K562 (cell line): ENCODE data around the gene ABCC6. TPM values are rescaled to one million over a fixed set of nuclear protein-coding genes. Genes with fewer than 3 reads are reported as not detected.

Experiments used
- ATAC-seq: fragments of 200-7000 bp; cut with Tn5 transposase; 3 replicates; pipeline ENCODE4 v1.9.1; 2020; ENCODE audit warnings: moderate library complexity
- BruUV-seq: library from RNA; stranded (reverse); fragments of 400-500 nt; replicated peaks from 2 replicates; lab custom pipeline; 2021; lab: Mats Ljungman, UMichigan
- CTCF ChIA-PET: fragments of 300-600 bp; formaldehyde crosslinking; extraction: SDS; loops from one replicate; lab custom pipeline; 2021; ENCODE audit warnings: low intra/inter-chr PET ratio; lab: Yijun Ruan, JAX
- POLR2A ChIA-PET: fragments of 300-600, 350-650 bp; sonication (Branson Sonifier 250); formaldehyde crosslinking; extraction: SDS; loops from one replicate; lab custom pipeline; 2021; ENCODE audit warnings: antibody characterized with exemption, inconsistent platforms; lab: Yijun Ruan, JAX
- DNase-seq, 4 experiments: peaks; one replicate each; pipeline versions ENCODE4 v3.0.0 to v3.0.0-alpha.2; 2011 to 2018; ENCODE audit warnings: low spot score in 3 of 4, mixed read lengths in 3 of 4; ENCODE audit errors: extremely low read depth in 1 of 4
- FAIRE-seq: peaks from 2 replicates; lab custom pipeline; 2011; peaks lifted over from hg19 to GRCh38; lab: Jason Lieb, UNC
- H2AFZ ChIP-seq: 2 replicates; pipeline ENCODE4 v1.6.0; 2011; ENCODE audit warnings: low read depth, low read length, control low read depth, inconsistent platforms
- H3K27ac ChIP-seq: fragments of 200-600 bp; 3 replicates; pipeline ENCODE4 v1.8.0; 2011; ENCODE audit warnings: low read depth, mild to moderate bottlenecking, control low read depth, inconsistent platforms, low read length, moderate library complexity, mixed read lengths; ENCODE audit errors: extremely low read depth
- H3K27me3 ChIP-seq, 2 experiments: fragments of 300-600 bp in 1 of 2; 2 replicates in 1 of 2; 3 replicates in 1 of 2; pipeline versions ENCODE4 v1.6.0 to v1.8.0; 2011; ENCODE audit warnings: inconsistent platforms in 2 of 2, low read length in 2 of 2, mild to moderate bottlenecking in 1 of 2, mixed read lengths in 1 of 2, moderate library complexity in 1 of 2; ENCODE audit not compliant: control insufficient read depth in 2 of 2, insufficient read depth in 2 of 2
- H3K36me3 ChIP-seq: fragments of 300-600 bp; 3 replicates; pipeline ENCODE4 v1.8.0; 2011; ENCODE audit warnings: mild to moderate bottlenecking, low read length, inconsistent platforms; ENCODE audit not compliant: control insufficient read depth, insufficient read depth
- H3K4me1 ChIP-seq, 2 experiments: fragments of 200-600 bp in 1 of 2; replicated peaks in 1 of 2; 2 replicates in 1 of 2; 3 replicates in 1 of 2; pipeline versions ENCODE4 v1.5.1 to v1.8.0; 2011; ENCODE audit warnings: inconsistent platforms in 2 of 2, low read length in 2 of 2, mild to moderate bottlenecking in 1 of 2, mixed read lengths in 1 of 2, moderate library complexity in 1 of 2; ENCODE audit not compliant: control insufficient read depth in 2 of 2, insufficient read depth in 2 of 2
- H3K4me2 ChIP-seq: 2 replicates; pipeline ENCODE4 v1.6.1; 2011; ENCODE audit warnings: low read length, control low read depth, inconsistent platforms, mixed read lengths; ENCODE audit not compliant: insufficient read depth
- H3K4me3 ChIP-seq: fragments of 200-600 bp; sonication (generic), shearing (Covaris generic); 2 replicates; pipeline ENCODE4 v1.5.1; 2016; ENCODE audit warnings: control low read depth, inconsistent platforms
- H3K79me2 ChIP-seq: fragments of 200-600 bp; 3 replicates; pipeline ENCODE4 v1.8.0; 2011; ENCODE audit warnings: low read length, inconsistent platforms; ENCODE audit not compliant: control insufficient read depth, insufficient read depth
- H3K9ac ChIP-seq, 2 experiments: 2 replicates each; pipeline versions ENCODE4 v1.6.0 to v1.6.1; 2011; ENCODE audit warnings: low read depth in 2 of 2, low read length in 2 of 2, control low read depth in 1 of 2, inconsistent platforms in 1 of 2, mild to moderate bottlenecking in 1 of 2, mixed read lengths in 1 of 2; ENCODE audit not compliant: insufficient read depth in 1 of 2
- H3K9me1 ChIP-seq: one replicate; pipeline ENCODE4 v1.6.0; 2011; ENCODE audit warnings: inconsistent platforms, mild to moderate bottlenecking, low read length, moderate library complexity; ENCODE audit not compliant: control insufficient read depth, insufficient read depth
- H3K9me3 ChIP-seq: replicated peaks from 2 replicates; pipeline ENCODE4 v1.5.1; 2011; ENCODE audit warnings: low read depth, low read length, inconsistent platforms; ENCODE audit not compliant: control insufficient read depth, insufficient read depth
- H4K20me1 ChIP-seq: replicated peaks from 2 replicates; pipeline ENCODE4 v1.6.1; 2011; ENCODE audit warnings: low read length, inconsistent platforms, mixed read lengths; ENCODE audit not compliant: control insufficient read depth, insufficient read depth
- CTCF ChIP-seq, 3 experiments: IDR thresholded peaks in 2 of 3; conservative IDR thresholded peaks in 1 of 3; 2 replicates each; pipeline ENCODE4 v1.5.1; 2011 to 2012; ENCODE audit warnings: low read length in 3 of 3, mild to moderate bottlenecking in 3 of 3, control low read depth in 2 of 3, improper control_type of control experiment in 1 of 3, inconsistent platforms in 1 of 3, low read depth in 1 of 3, mixed read lengths in 1 of 3, moderate library complexity in 1 of 3; ENCODE audit not compliant: insufficient read depth in 2 of 3
- THAP7 ChIP-seq: fragments of 250-450 bp; sonication (Bioruptor Pico); IDR thresholded peaks from 2 replicates; pipeline ENCODE4 v1.5.0; 2021
- WGBS: fragments of 100-300 bp; shearing (Covaris generic); methylation state at CpG from one replicate; pipeline ENCODE4 v1.1.6; 2016; ENCODE audit warnings: low coverage, mixed read lengths; ENCODE audit not compliant: insufficient coverage; ENCODE audit errors: missing lambda C conversion rate; 5-methylcytosine and 5-hydroxymethylcytosine counted together
- in situ Hi-C: fragments of 300-500 bp; cut with MboI; formaldehyde crosslinking; loops from 4 replicates; pipeline ENCODE4 v1.15.0; 2018; ENCODE audit warnings: inconsistent platforms, mixed read lengths
- intact Hi-C: fragments of 100-400 bp; cut with micrococcal nuclease; formaldehyde crosslinking; loops from 2 replicates; pipeline ENCODE4 v1.14.2; 2022
- polyA plus RNA-seq, 8 experiments: library from polyadenylated mRNA; depleted of rRNA in 4 of 8; stranded (reverse) in 5 of 8; unstranded in 3 of 8; fragments of >200 nt; fragmentation: Nextera tagmentation in 2 of 8; fragmentation: Illumina TruSeq in 1 of 8; extraction: Ambion mirVana in 2 of 8; extraction: Trizol in 1 of 8; gene quantifications; 2 replicates each; pipeline versions ENCODE4 v1.2.1 to v1.2.3, GENCODE V29; 2011 to 2014; ENCODE audit warnings: inconsistent platforms in 1 of 8, missing spikeins in 1 of 8
- total RNA-seq, 7 experiments: library from RNA; depleted of rRNA in 6 of 7; stranded (reverse); fragments of >200 nt in 6 of 7; fragmentation: Illumina TruSeq in 2 of 7; extraction: Trizol in 2 of 7; gene quantifications; 2 replicates each; pipeline versions ENCODE4 v1.2.1 to v1.2.3, GENCODE V29; 2011 to 2021; ENCODE audit warnings: low replicate concordance in 1 of 7

ABCC6 gene
- total and polyA plus RNA-seq, 9 of the 15 experiments (the other 6 are each of a cell fraction or from before 2014, with no cell fraction given): 0.03 to 0.46 (median 0.07) TPM; not detected in 4

GRCh38 chr16:16167927-16168326 lies 55.4 kb downstream of the ABCC6 start:
- intact Hi-C loops (no loop called here), in situ Hi-C loops (no loop called here)
- H4K20me1 ChIP-seq: no peaks in the 10 kb centered on the region
- ATAC-seq (peak; percentile 44; the same call in 2 of the 3 replicates), FAIRE-seq (no peak), DNase-seq (no peak)
- H3K9me1 ChIP-seq: no peaks in the 10 kb centered on the region
- ChIA-PET CTCF (no interaction called here), POLR2A (interaction anchor here (1.2 kb wide), 1 partner anchor 9 kb away, joined by 4 read pairs; no protein-coding TSS in a partner anchor)
- no peak overlapping the region for H3K9ac ChIP-seq
- peaks cover 2 to 10% of the 10 kb centered on the region in 2 experiments; a peak in 2 of 5 replicates for H3K27me3 ChIP-seq
- H3K27ac ChIP-seq: no peak overlapping the region
- no peak overlapping the region for H3K4me2 ChIP-seq
- no peak for TF ChIP-seq THAP7 (CRISPR knock-in tag)
- TF ChIP-seq CTCF (IDR thresholded peaks at IDR 0.05 in 2 of 3, conservative IDR thresholded peaks at IDR 0.05 in 1 of 3; ENCODE audit: insufficient read depth in 2 of 3, low read depth in 1 of 3, low read length in 3 of 3): 0 out of 6 replicates have a peak, but pooled peaks of 2 of the 3 experiments have one; percentile 12 to 23
- H3K79me2 ChIP-seq: no peaks in the 10 kb centered on the region
- 33% methylated on average over 11 of the region's 11 CpGs for WGBS
- H3K4me3 ChIP-seq: no peak overlapping the region
- BruUV-seq: no TSS peak
- no peaks in the 10 kb centered on the region for H3K9me3 ChIP-seq
- peaks cover 0 to 4% of the 10 kb centered on the region in 2 experiments; a peak in 2 of 5 replicates for H3K4me1 ChIP-seq
- no peak overlapping the region for H2AFZ ChIP-seq
- H3K36me3 ChIP-seq: no peaks in the 10 kb centered on the region
